HEK293 (cell line): ENCODE measurements around the gene DCST1.

ENCODE experiments used
- KLF10 ChIP-seq: fragments of 450-650 bp; IDR thresholded peaks from 2 replicates; pipeline ENCODE4 v1.5.1; 2018; ENCODE audit warnings: missing biosample characterization, mild to moderate bottlenecking, missing genetic modification characterization
- SP7 ChIP-seq: fragments of 450-650 bp; formaldehyde crosslinking; IDR thresholded peaks from 2 replicates; pipeline ENCODE4 v1.5.1; 2016; ENCODE audit warnings: missing biosample characterization, missing genetic modification characterization
- ZBTB17 ChIP-seq: fragments of 450-650 bp; formaldehyde crosslinking; IDR thresholded peaks from 2 replicates; pipeline ENCODE4 v1.5.1; 2016; ENCODE audit warnings: missing biosample characterization, missing genetic modification characterization
- ZBTB48 ChIP-seq: fragments of 450-650 bp; formaldehyde crosslinking; IDR thresholded peaks from 2 replicates; pipeline ENCODE4 v1.5.1; 2016; ENCODE audit warnings: missing biosample characterization, missing genetic modification characterization
- ZNF10 ChIP-seq: fragments of 450-650 bp; formaldehyde crosslinking; IDR thresholded peaks from 2 replicates; pipeline ENCODE4 v1.5.1; 2017; ENCODE audit warnings: missing biosample characterization, missing genetic modification characterization
- ZNF324 ChIP-seq: fragments of 450-650 bp; formaldehyde crosslinking; IDR thresholded peaks from 2 replicates; pipeline ENCODE4 v1.5.1; 2016; ENCODE audit warnings: missing biosample characterization, missing genetic modification characterization
- ZNF335 ChIP-seq: fragments of 450-650 bp; formaldehyde crosslinking; conservative IDR thresholded peaks from 2 replicates; pipeline ENCODE4 v1.5.1; 2016; ENCODE audit warnings: missing biosample characterization, missing genetic modification characterization
- ZNF423 ChIP-seq: fragments of 450-650 bp; formaldehyde crosslinking; IDR thresholded peaks from 2 replicates; pipeline ENCODE4 v1.5.1; 2016; ENCODE audit warnings: missing biosample characterization, missing genetic modification characterization
- ZNF560 ChIP-seq: fragments of 450-650 bp; formaldehyde crosslinking; IDR thresholded peaks from 2 replicates; pipeline ENCODE4 v1.5.1; 2017; ENCODE audit warnings: missing biosample characterization, missing genetic modification characterization, borderline replicate concordance
- ZNF654 ChIP-seq: fragments of 450-650 bp; formaldehyde crosslinking; IDR thresholded peaks from 2 replicates; pipeline ENCODE4 v1.5.1; 2016; ENCODE audit warnings: low read depth, missing biosample characterization, missing genetic modification characterization
- ZNF701 ChIP-seq: fragments of 450-650 bp; formaldehyde crosslinking; IDR thresholded peaks from 2 replicates; pipeline ENCODE4 v1.5.1; 2016; ENCODE audit warnings: missing biosample characterization, missing genetic modification characterization
- ZNF830 ChIP-seq: fragments of 450-650 bp; IDR thresholded peaks from 2 replicates; pipeline ENCODE4 v1.5.0; 2018; ENCODE audit warnings: missing biosample characterization, missing genetic modification characterization, low read depth, mild to moderate bottlenecking, moderate library complexity
- ZNF843 ChIP-seq: fragments of 450-650 bp; formaldehyde crosslinking; IDR thresholded peaks from 2 replicates; pipeline ENCODE4 v1.5.1; 2016; ENCODE audit warnings: missing biosample characterization, missing genetic modification characterization
- ZXDB ChIP-seq: fragments of 450-650 bp; formaldehyde crosslinking; IDR thresholded peaks from 2 replicates; pipeline ENCODE4 v1.5.1; 2016; ENCODE audit warnings: missing biosample characterization, missing genetic modification characterization
- TF ChIP-seq, protein P1 (sequence below): fragments of 450-650 bp; formaldehyde crosslinking; IDR thresholded peaks from 2 replicates; pipeline ENCODE4 v1.5.1; 2016; ENCODE audit warnings: missing biosample characterization, missing genetic modification characterization
- TF ChIP-seq, protein P2 (sequence below): fragments of 450-650 bp; formaldehyde crosslinking; IDR thresholded peaks from 2 replicates; pipeline ENCODE4 v1.5.1; 2016; ENCODE audit warnings: missing biosample characterization, missing genetic modification characterization
- TF ChIP-seq, protein P3 (sequence below): fragments of 450-650 bp; formaldehyde crosslinking; IDR thresholded peaks from 2 replicates; pipeline ENCODE4 v1.5.1; 2016; ENCODE audit warnings: missing biosample characterization, missing genetic modification characterization, borderline replicate concordance
- TF ChIP-seq, protein P4 (sequence below): fragments of 450-650 bp; formaldehyde crosslinking; IDR thresholded peaks from 2 replicates; pipeline ENCODE4 v1.5.1; 2016; ENCODE audit warnings: missing biosample characterization, missing genetic modification characterization
- TF ChIP-seq, protein P5 (sequence below): fragments of 450-650 bp; formaldehyde crosslinking; IDR thresholded peaks from 2 replicates; pipeline ENCODE4 v1.5.1; 2016; ENCODE audit warnings: missing biosample characterization, missing genetic modification characterization, low read depth
- TF ChIP-seq, protein P6 (sequence below): fragments of 450-650 bp; formaldehyde crosslinking; IDR thresholded peaks from 2 replicates; pipeline ENCODE4 v1.5.1; 2016; ENCODE audit warnings: missing biosample characterization, missing genetic modification characterization
- TF ChIP-seq, protein P7 (sequence below): fragments of 450-650 bp; formaldehyde crosslinking; IDR thresholded peaks from 2 replicates; pipeline ENCODE4 v1.5.1; 2017; ENCODE audit warnings: missing biosample characterization, missing genetic modification characterization

Gene DCST1

DNA sequence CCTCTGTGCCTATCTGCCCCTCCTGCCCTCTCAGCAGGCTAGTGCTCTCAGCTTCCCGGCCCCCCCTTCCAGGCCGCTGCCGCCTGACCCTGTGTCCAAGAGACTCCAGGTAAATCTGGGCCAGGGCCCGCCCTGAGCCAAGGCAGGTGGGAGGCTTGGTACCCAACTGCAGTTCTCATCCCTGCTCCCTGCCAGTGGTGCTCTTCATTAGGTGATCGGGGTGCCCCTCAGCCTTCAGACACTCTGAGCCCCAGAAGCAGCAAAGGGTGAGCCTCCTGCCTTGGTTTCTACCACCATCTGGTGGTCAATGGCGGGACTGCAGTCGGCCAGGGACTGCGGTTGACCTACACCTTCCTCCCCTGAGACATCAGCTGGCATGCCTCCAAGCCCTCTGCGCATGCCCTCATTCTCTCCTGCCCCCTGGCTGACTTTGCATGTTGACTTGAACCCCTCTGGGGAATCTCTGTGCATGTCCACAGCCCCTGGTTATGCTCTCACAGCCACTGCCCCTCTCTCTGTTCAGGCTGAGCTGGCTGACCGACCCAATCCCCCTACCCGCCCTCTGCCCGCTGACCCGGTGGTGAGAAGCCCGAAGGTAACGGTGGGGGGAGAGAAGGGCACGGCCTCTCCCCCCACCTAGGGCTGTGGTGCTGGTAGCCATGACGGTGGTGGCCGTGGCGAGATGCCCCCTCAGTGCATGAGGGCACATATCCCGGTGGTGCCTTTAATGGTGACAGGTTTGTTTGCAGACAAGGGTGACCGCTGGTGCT, 27.9 kb downstream of the DCST1 start (continued):
- TF ChIP-seq, protein P1, sequence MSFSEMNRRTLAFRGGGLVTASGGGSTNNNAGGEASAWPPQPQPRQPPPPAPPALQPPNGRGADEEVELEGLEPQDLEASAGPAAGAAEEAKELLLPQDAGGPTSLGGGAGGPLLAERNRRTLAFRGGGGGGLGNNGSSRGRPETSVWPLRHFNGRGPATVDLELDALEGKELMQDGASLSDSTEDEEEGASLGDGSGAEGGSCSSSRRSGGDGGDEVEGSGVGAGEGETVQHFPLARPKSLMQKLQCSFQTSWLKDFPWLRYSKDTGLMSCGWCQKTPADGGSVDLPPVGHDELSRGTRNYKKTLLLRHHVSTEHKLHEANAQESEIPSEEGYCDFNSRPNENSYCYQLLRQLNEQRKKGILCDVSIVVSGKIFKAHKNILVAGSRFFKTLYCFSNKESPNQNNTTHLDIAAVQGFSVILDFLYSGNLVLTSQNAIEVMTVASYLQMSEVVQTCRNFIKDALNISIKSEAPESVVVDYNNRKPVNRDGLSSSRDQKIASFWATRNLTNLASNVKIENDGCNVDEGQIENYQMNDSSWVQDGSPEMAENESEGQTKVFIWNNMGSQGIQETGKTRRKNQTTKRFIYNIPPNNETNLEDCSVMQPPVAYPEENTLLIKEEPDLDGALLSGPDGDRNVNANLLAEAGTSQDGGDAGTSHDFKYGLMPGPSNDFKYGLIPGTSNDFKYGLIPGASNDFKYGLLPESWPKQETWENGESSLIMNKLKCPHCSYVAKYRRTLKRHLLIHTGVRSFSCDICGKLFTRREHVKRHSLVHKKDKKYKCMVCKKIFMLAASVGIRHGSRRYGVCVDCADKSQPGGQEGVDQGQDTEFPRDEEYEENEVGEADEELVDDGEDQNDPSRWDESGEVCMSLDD (tag by site-specific recombination) = peak; percentile 35; the same call in 1 of the 2 replicates
- TF ChIP-seq ZNF654 (tag by site-specific recombination) (peak; percentile 92), KLF10 (tag by site-specific recombination) (no peak; the same call in 1 of the 2 replicates), ZNF335 (tag by site-specific recombination) (no peak), ZNF843 (tag by site-specific recombination) (peak; percentile 25; the same call in 1 of the 2 replicates), ZNF324 (tag by site-specific recombination) (peak; percentile 33; the same call in 1 of the 2 replicates), ZBTB17 (peak; percentile 76), ZXDB (tag by site-specific recombination) (0 out of 2 replicates have a peak, but pooled peaks have one; percentile 32), SP7 (tag by site-specific recombination) (peak; percentile 42; the same call in 1 of the 2 replicates), ZNF701 (no peak), ZNF830 (tag by site-specific recombination) (no peak), ZBTB48 (tag by site-specific recombination) (peak; percentile 75), ZNF423 (peak; percentile 83), ZNF560 (tag by site-specific recombination) (no peak), ZNF10 (tag by site-specific recombination) (no peak)
- TF ChIP-seq, protein P2, sequence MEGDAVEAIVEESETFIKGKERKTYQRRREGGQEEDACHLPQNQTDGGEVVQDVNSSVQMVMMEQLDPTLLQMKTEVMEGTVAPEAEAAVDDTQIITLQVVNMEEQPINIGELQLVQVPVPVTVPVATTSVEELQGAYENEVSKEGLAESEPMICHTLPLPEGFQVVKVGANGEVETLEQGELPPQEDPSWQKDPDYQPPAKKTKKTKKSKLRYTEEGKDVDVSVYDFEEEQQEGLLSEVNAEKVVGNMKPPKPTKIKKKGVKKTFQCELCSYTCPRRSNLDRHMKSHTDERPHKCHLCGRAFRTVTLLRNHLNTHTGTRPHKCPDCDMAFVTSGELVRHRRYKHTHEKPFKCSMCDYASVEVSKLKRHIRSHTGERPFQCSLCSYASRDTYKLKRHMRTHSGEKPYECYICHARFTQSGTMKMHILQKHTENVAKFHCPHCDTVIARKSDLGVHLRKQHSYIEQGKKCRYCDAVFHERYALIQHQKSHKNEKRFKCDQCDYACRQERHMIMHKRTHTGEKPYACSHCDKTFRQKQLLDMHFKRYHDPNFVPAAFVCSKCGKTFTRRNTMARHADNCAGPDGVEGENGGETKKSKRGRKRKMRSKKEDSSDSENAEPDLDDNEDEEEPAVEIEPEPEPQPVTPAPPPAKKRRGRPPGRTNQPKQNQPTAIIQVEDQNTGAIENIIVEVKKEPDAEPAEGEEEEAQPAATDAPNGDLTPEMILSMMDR (tag by site-specific recombination) = peak; percentile 96
- TF ChIP-seq, protein P3, sequence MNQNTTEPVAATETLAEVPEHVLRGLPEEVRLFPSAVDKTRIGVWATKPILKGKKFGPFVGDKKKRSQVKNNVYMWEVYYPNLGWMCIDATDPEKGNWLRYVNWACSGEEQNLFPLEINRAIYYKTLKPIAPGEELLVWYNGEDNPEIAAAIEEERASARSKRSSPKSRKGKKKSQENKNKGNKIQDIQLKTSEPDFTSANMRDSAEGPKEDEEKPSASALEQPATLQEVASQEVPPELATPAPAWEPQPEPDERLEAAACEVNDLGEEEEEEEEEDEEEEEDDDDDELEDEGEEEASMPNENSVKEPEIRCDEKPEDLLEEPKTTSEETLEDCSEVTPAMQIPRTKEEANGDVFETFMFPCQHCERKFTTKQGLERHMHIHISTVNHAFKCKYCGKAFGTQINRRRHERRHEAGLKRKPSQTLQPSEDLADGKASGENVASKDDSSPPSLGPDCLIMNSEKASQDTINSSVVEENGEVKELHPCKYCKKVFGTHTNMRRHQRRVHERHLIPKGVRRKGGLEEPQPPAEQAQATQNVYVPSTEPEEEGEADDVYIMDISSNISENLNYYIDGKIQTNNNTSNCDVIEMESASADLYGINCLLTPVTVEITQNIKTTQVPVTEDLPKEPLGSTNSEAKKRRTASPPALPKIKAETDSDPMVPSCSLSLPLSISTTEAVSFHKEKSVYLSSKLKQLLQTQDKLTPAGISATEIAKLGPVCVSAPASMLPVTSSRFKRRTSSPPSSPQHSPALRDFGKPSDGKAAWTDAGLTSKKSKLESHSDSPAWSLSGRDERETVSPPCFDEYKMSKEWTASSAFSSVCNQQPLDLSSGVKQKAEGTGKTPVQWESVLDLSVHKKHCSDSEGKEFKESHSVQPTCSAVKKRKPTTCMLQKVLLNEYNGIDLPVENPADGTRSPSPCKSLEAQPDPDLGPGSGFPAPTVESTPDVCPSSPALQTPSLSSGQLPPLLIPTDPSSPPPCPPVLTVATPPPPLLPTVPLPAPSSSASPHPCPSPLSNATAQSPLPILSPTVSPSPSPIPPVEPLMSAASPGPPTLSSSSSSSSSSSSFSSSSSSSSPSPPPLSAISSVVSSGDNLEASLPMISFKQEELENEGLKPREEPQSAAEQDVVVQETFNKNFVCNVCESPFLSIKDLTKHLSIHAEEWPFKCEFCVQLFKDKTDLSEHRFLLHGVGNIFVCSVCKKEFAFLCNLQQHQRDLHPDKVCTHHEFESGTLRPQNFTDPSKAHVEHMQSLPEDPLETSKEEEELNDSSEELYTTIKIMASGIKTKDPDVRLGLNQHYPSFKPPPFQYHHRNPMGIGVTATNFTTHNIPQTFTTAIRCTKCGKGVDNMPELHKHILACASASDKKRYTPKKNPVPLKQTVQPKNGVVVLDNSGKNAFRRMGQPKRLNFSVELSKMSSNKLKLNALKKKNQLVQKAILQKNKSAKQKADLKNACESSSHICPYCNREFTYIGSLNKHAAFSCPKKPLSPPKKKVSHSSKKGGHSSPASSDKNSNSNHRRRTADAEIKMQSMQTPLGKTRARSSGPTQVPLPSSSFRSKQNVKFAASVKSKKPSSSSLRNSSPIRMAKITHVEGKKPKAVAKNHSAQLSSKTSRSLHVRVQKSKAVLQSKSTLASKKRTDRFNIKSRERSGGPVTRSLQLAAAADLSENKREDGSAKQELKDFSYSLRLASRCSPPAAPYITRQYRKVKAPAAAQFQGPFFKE = no peak
- TF ChIP-seq, protein P4, sequence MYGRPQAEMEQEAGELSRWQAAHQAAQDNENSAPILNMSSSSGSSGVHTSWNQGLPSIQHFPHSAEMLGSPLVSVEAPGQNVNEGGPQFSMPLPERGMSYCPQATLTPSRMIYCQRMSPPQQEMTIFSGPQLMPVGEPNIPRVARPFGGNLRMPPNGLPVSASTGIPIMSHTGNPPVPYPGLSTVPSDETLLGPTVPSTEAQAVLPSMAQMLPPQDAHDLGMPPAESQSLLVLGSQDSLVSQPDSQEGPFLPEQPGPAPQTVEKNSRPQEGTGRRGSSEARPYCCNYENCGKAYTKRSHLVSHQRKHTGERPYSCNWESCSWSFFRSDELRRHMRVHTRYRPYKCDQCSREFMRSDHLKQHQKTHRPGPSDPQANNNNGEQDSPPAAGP (tag by site-specific recombination) = peak; percentile 44; the same call in 1 of the 2 replicates
- TF ChIP-seq, protein P5, sequence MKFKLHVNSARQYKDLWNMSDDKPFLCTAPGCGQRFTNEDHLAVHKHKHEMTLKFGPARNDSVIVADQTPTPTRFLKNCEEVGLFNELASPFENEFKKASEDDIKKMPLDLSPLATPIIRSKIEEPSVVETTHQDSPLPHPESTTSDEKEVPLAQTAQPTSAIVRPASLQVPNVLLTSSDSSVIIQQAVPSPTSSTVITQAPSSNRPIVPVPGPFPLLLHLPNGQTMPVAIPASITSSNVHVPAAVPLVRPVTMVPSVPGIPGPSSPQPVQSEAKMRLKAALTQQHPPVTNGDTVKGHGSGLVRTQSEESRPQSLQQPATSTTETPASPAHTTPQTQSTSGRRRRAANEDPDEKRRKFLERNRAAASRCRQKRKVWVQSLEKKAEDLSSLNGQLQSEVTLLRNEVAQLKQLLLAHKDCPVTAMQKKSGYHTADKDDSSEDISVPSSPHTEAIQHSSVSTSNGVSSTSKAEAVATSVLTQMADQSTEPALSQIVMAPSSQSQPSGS (tag by site-specific recombination) = no peak
- TF ChIP-seq, protein P6, sequence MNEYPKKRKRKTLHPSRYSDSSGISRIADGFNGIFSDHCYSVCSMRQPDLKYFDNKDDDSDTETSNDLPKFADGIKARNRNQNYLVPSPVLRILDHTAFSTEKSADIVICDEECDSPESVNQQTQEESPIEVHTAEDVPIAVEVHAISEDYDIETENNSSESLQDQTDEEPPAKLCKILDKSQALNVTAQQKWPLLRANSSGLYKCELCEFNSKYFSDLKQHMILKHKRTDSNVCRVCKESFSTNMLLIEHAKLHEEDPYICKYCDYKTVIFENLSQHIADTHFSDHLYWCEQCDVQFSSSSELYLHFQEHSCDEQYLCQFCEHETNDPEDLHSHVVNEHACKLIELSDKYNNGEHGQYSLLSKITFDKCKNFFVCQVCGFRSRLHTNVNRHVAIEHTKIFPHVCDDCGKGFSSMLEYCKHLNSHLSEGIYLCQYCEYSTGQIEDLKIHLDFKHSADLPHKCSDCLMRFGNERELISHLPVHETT = peak; percentile 51; the same call in 1 of the 2 replicates
- TF ChIP-seq, protein P7, sequence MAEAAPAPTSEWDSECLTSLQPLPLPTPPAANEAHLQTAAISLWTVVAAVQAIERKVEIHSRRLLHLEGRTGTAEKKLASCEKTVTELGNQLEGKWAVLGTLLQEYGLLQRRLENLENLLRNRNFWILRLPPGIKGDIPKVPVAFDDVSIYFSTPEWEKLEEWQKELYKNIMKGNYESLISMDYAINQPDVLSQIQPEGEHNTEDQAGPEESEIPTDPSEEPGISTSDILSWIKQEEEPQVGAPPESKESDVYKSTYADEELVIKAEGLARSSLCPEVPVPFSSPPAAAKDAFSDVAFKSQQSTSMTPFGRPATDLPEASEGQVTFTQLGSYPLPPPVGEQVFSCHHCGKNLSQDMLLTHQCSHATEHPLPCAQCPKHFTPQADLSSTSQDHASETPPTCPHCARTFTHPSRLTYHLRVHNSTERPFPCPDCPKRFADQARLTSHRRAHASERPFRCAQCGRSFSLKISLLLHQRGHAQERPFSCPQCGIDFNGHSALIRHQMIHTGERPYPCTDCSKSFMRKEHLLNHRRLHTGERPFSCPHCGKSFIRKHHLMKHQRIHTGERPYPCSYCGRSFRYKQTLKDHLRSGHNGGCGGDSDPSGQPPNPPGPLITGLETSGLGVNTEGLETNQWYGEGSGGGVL (tag by site-specific recombination) = 0 out of 2 replicates have a peak, but pooled peaks have one; percentile 13
